GM18499 (cell line): ENCODE data around the gene WDR6.
"Not testable (repeated sequence)": the region's sequence is repeated elsewhere in the genome, so short reads cannot be mapped to it uniquely, and the experiment has no call there.

ENCODE experiments used
- ATAC-seq: cut with Tn5 transposase; IDR thresholded peaks from one replicate; pipeline ENCODE4 v1.9.1; 2021; ENCODE audit warnings: moderate number of reproducible peaks; ENCODE audit not compliant: insufficient read depth, unreplicated experiment

The WDR6 gene

GRCh38 chr3:48990636-48991469, 16.3 kb upstream of the WDR6 start:
- no peak for ATAC-seq

GRCh38 chr3:48991851-48992545, 15.2 kb upstream of the WDR6 start:
- ATAC-seq: no peak

GRCh38 chr3:48993834-48994233, 13.4 kb upstream of the WDR6 start:
- no peak for ATAC-seq

GRCh38 chr3:48996640-48997039, 10.6 kb upstream of the WDR6 start:
- no peak for ATAC-seq

- ATAC-seq: no peak
Measured at GRCh38 chr3:48997102-48997635, 10.0 kb upstream of the WDR6 start.

GRCh38 chr3:48997714-48998637, 9.2 kb upstream of the WDR6 start:
- ATAC-seq: no peak

GRCh38 chr3:48999085-48999858, 7.9 kb upstream of the WDR6 start:
- no peak for ATAC-seq

GRCh38 chr3:49001155-49001554, 6.0 kb upstream of the WDR6 start:
- no peak for ATAC-seq

- no peak for ATAC-seq
Measured at GRCh38 chr3:49004352-49005302, 2.6 kb upstream of the WDR6 start.

- no peak for ATAC-seq
Measured at GRCh38 chr3:49005303-49005680, 1.9 kb upstream of the WDR6 start.

- ATAC-seq: no peak
Measured at GRCh38 chr3:49005998-49006397, 1.2 kb upstream of the WDR6 start.

- ATAC-seq: no peak
Measured at GRCh38 chr3:49006408-49007067, 653 bp upstream of the WDR6 start.

- no peak for ATAC-seq
Measured at GRCh38 chr3:49007771-49008528, 759 bp downstream of the WDR6 start.

- not testable (repeated sequence) for ATAC-seq
Measured at GRCh38 chr3:49008627-49009026, 1.4 kb downstream of the WDR6 start.

GRCh38 chr3:49009396-49009795, 2.2 kb downstream of the WDR6 start:
- no peak for ATAC-seq

- ATAC-seq: no peak
Measured at GRCh38 chr3:49012441-49013017, 5.3 kb downstream of the WDR6 start.

GRCh38 chr3:49013113-49013737, 6.0 kb downstream of the WDR6 start:
- no peak for ATAC-seq
